K562 (cell line): ENCODE data around the gene NR1H2. TPM values are rescaled to one million over a fixed set of nuclear protein-coding genes. Genes with fewer than 3 reads are reported as not detected.
A peak's percentile ranks its signal among the peaks of the same experiment; 100 is the strongest.

Source experiments
- ADNP ChIP-seq: fragments of 200-800 bp; sonication (Bioruptor generic); IDR thresholded peaks from 2 replicates; pipeline ENCODE4 v1.6.1; 2016; ENCODE audit warnings: missing genetic modification characterization, missing compliant biosample characterization
- CBFA2T2 ChIP-seq: fragments of 450-650 bp; conservative IDR thresholded peaks from 2 replicates; pipeline ENCODE4 v1.6.1; 2017; ENCODE audit warnings: mild to moderate bottlenecking
- CC2D1A ChIP-seq: fragments of 450-650 bp; IDR thresholded peaks from 2 replicates; pipeline ENCODE4 v1.6.1; 2017; ENCODE audit warnings: mild to moderate bottlenecking
- CHD1 ChIP-seq: fragments of 200-600 bp; sonication (generic); IDR thresholded peaks from one replicate; pipeline ENCODE4 v1.6.1; 2012; ENCODE audit warnings: mild to moderate bottlenecking, moderate library complexity, low read length, inconsistent platforms
- EP400 ChIP-seq: fragments of 450-650 bp; IDR thresholded peaks from 2 replicates; pipeline ENCODE4 v1.6.1; 2017; ENCODE audit warnings: antibody characterized with exemption, mild to moderate bottlenecking, moderate library complexity
- FOS ChIP-seq: IDR thresholded peaks from 3 replicates; pipeline ENCODE4 v1.6.1; 2011; ENCODE audit not compliant: insufficient read length; ENCODE audit errors: extremely low read depth
- FOXP4 ChIP-seq: sonication (generic); formaldehyde crosslinking; IDR thresholded peaks from 2 replicates; pipeline ENCODE4 v1.8.0; 2022; ENCODE audit warnings: mild to moderate bottlenecking, missing genetic modification reagents, borderline replicate concordance
- GABPB1 ChIP-seq: sonication (generic); formaldehyde crosslinking; IDR thresholded peaks from 2 replicates; pipeline ENCODE4 v1.8.0; 2022; ENCODE audit warnings: mild to moderate bottlenecking, missing genetic modification reagents
- HDAC6 ChIP-seq: IDR thresholded peaks from 2 replicates; pipeline ENCODE4 v1.6.1; 2012; ENCODE audit warnings: low read depth, mild to moderate bottlenecking, control low read depth, inconsistent platforms, low read length, moderate library complexity
- HOXB6 ChIP-seq: fragments of 250-450 bp; sonication (Bioruptor Pico); IDR thresholded peaks from 2 replicates; pipeline ENCODE4 v1.5.1; 2022; ENCODE audit warnings: mild to moderate bottlenecking, borderline replicate concordance
- KAT2B ChIP-seq: IDR thresholded peaks from one replicate; pipeline ENCODE4 v1.6.1; 2012; ENCODE audit warnings: low read depth, mild to moderate bottlenecking, control low read depth, inconsistent platforms, low read length, moderate library complexity
- MAZ ChIP-seq, 2 experiments: fragments of 450-650 bp in 1 of 2; sonication (generic) in 1 of 2; formaldehyde crosslinking; IDR thresholded peaks in 1 of 2; conservative IDR thresholded peaks in 1 of 2; 2 replicates each; pipeline versions ENCODE4 v1.4.0 to v1.5.0; 2020; ENCODE audit warnings: mild to moderate bottlenecking in 1 of 2, missing genetic modification reagents in 1 of 2
- NFIX ChIP-seq: fragments of 250-450 bp; sonication (Bioruptor Pico); IDR thresholded peaks from 2 replicates; pipeline ENCODE4 v1.4.0; 2020; ENCODE audit warnings: low read depth, mild to moderate bottlenecking, moderate library complexity
- NFRKB ChIP-seq: fragments of 450-650 bp; IDR thresholded peaks from 2 replicates; pipeline ENCODE4 v1.6.1; 2016; ENCODE audit warnings: low read depth
- PRMT5 ChIP-seq: sonication (generic); formaldehyde crosslinking; IDR thresholded peaks from 2 replicates; pipeline ENCODE4 v1.5.0; 2020; ENCODE audit warnings: missing genetic modification reagents
- PURB ChIP-seq: sonication (generic); formaldehyde crosslinking; IDR thresholded peaks from 2 replicates; pipeline ENCODE4 v1.9.0; 2021; ENCODE audit warnings: low read depth, mild to moderate bottlenecking, missing genetic modification reagents
- SMARCC2 ChIP-seq: fragments of 450-650 bp; IDR thresholded peaks from 2 replicates; pipeline ENCODE4 v1.6.1; 2017; ENCODE audit warnings: antibody characterized with exemption, moderate library complexity, mild to moderate bottlenecking, low read depth
- TFAM ChIP-seq: fragments of 250-450 bp; sonication (Bioruptor Pico); conservative IDR thresholded peaks from 2 replicates; pipeline ENCODE4 v1.5.0; 2021; ENCODE audit warnings: mild to moderate bottlenecking, moderate library complexity
- TFE3 ChIP-seq: fragments of 450-650 bp; formaldehyde crosslinking; IDR thresholded peaks from 2 replicates; pipeline ENCODE4 v1.4.0; 2020; ENCODE audit warnings: mild to moderate bottlenecking, mixed read lengths
- WHSC1 ChIP-seq: IDR thresholded peaks from one replicate; pipeline ENCODE4 v1.6.1; 2012; ENCODE audit warnings: low read length, control low read depth, inconsistent platforms
- ZBTB43 ChIP-seq: sonication (generic); formaldehyde crosslinking; IDR thresholded peaks from 2 replicates; pipeline ENCODE4 v1.8.0; 2023; ENCODE audit warnings: mild to moderate bottlenecking, missing genetic modification reagents
- ZNF146 ChIP-seq: IDR thresholded peaks from one replicate; pipeline ENCODE4 v1.6.1; 2018; ENCODE audit warnings: missing compliant biosample characterization; ENCODE audit not compliant: unreplicated experiment
- ZNF165 ChIP-seq: fragments of 250-450 bp; sonication (Bioruptor Pico); IDR thresholded peaks from 2 replicates; pipeline ENCODE4 v1.4.0; 2020; ENCODE audit warnings: borderline replicate concordance
- ZNF3 ChIP-seq: fragments of 250-450 bp; sonication (Bioruptor Pico); IDR thresholded peaks from 2 replicates; pipeline ENCODE4 v1.5.0; 2021; ENCODE audit warnings: mild to moderate bottlenecking, moderate library complexity
- ZNF830 ChIP-seq: fragments of 250-450 bp; sonication (Bioruptor Pico); IDR thresholded peaks from 2 replicates; pipeline ENCODE4 v1.5.0; 2021; ENCODE audit warnings: mild to moderate bottlenecking
- polyA plus RNA-seq, 8 experiments: library from polyadenylated mRNA; depleted of rRNA in 4 of 8; stranded (reverse) in 5 of 8; unstranded in 3 of 8; fragments of >200 nt; fragmentation: Nextera tagmentation in 2 of 8; fragmentation: Illumina TruSeq in 1 of 8; extraction: Ambion mirVana in 2 of 8; extraction: Trizol in 1 of 8; gene quantifications; 2 replicates each; pipeline versions ENCODE4 v1.2.1 to v1.2.3, GENCODE V29; 2011 to 2014; ENCODE audit warnings: inconsistent platforms in 1 of 8, missing spikeins in 1 of 8
- total RNA-seq, 7 experiments: library from RNA; depleted of rRNA in 6 of 7; stranded (reverse); fragments of >200 nt in 6 of 7; fragmentation: Illumina TruSeq in 2 of 7; extraction: Trizol in 2 of 7; gene quantifications; 2 replicates each; pipeline versions ENCODE4 v1.2.1 to v1.2.3, GENCODE V29; 2011 to 2021; ENCODE audit warnings: low replicate concordance in 1 of 7

NR1H2 gene
- total and polyA plus RNA-seq, 9 of the 15 experiments (the other 6 are each of a cell fraction or from before 2014, with no cell fraction given): 0.11 to 73.8 (median 24.0) TPM

GRCh38 chr19:50368649-50369570 is 7.3 kb upstream of the NR1H2 start (continued):
- TF ChIP-seq TFAM (CRISPR knock-in tag) (no peak), PRMT5 (CRISPR knock-in tag) (no peak), ZBTB43 (CRISPR knock-in tag) (no peak), ZNF830 (no peak), MAZ (CRISPR knock-in tag; conservative IDR thresholded peaks at IDR 0.05 in 1 of 2, IDR thresholded peaks at IDR 0.05 in 1 of 2) (0 out of 4 replicates have a peak, but pooled peaks of 1 of the 2 experiments have one; percentile 20), CHD1 (peak; percentile 70), EP400 (0 out of 2 replicates have a peak, but pooled peaks have one; percentile 47), SMARCC2 (no peak), NFIX (no peak), KAT2B (no peak), CC2D1A (peak; percentile 56; the same call in 1 of the 2 replicates), ZNF165 (CRISPR knock-in tag) (no peak), ADNP (tag) (no peak), HDAC6 (no peak), ZNF146 (no peak), FOXP4 (no peak), TFE3 (peak; percentile 98), NFRKB (peak; percentile 47; the same call in 1 of the 2 replicates), WHSC1 (no peak), HOXB6 (CRISPR knock-in tag) (no peak), CBFA2T2 (peak; percentile 80), GABPB1 (CRISPR knock-in tag) (0 out of 2 replicates have a peak, but pooled peaks have one; percentile 16), FOS (peak; percentile 28), PURB (no peak), ZNF3 (CRISPR knock-in tag) (no peak)
